Gastroesophageal sphincter (tissue), 3 donors: Measurements from ENCODE around the gene INPP4B.

Source experiments
- EP300 ChIP-seq: sonication (generic); formaldehyde crosslinking; IDR thresholded peaks from one replicate; pipeline ENCODE4 v1.6.1; 2017; ENCODE audit warnings: antibody characterized with exemption, mild to moderate bottlenecking
- POLR2A ChIP-seq, 2 donors: fragments of 450-650 bp; IDR thresholded peaks; one replicate each; pipeline ENCODE4 v1.6.1; 2017; ENCODE audit warnings: antibody characterized with exemption in 2 of 2, mild to moderate bottlenecking in 2 of 2, moderate library complexity in 1 of 2
- POLR2AphosphoS5 ChIP-seq: sonication (generic); formaldehyde crosslinking; IDR thresholded peaks from one replicate; pipeline ENCODE4 v1.6.1; 2017; ENCODE audit warnings: antibody characterized with exemption
- TF ChIP-seq, protein P1 (sequence below), 4 experiments: fragments of 200-600 bp in 2 of 4; fragments of 450-650 bp in 2 of 4; sonication (generic) in 1 of 4; IDR thresholded peaks; one replicate each; pipeline ENCODE4 v1.5.1; 2017 to 2019; ENCODE audit warnings: antibody characterized with exemption in 4 of 4, mild to moderate bottlenecking in 2 of 4, moderate library complexity in 2 of 4

DNA sequence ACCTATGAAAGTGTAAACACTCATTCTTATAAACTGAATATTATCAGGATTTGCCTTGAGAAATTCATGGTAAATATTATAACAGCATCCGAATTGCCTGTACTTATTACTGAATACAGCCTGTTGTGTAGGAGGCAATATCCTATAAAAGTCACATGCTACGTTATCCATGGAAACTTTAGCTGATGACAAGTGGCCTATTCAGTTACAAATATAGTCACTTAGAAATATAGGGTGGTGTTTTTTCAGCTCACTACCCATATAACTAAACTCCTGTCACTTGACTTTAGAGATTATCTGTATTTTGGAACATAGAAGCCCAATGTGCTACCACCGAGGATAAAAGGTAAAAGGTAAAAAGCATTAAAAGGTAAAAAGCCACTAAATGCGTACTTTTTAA lies 493.4 kb downstream of the INPP4B start:
- TF ChIP-seq POLR2A (IDR thresholded peaks at IDR 0.05) (no peak), EP300 (no peak), POLR2AphosphoS5 (no peak)
- TF ChIP-seq, protein P1, sequence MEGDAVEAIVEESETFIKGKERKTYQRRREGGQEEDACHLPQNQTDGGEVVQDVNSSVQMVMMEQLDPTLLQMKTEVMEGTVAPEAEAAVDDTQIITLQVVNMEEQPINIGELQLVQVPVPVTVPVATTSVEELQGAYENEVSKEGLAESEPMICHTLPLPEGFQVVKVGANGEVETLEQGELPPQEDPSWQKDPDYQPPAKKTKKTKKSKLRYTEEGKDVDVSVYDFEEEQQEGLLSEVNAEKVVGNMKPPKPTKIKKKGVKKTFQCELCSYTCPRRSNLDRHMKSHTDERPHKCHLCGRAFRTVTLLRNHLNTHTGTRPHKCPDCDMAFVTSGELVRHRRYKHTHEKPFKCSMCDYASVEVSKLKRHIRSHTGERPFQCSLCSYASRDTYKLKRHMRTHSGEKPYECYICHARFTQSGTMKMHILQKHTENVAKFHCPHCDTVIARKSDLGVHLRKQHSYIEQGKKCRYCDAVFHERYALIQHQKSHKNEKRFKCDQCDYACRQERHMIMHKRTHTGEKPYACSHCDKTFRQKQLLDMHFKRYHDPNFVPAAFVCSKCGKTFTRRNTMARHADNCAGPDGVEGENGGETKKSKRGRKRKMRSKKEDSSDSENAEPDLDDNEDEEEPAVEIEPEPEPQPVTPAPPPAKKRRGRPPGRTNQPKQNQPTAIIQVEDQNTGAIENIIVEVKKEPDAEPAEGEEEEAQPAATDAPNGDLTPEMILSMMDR (IDR thresholded peaks at IDR 0.05), result no peak
